Breast epithelium (tissue), 3 donors: ENCODE measurements around the gene MICAL2.

Experiments
- POLR2A ChIP-seq: fragments of 450-650 bp; IDR thresholded peaks from one replicate; pipeline ENCODE4 v1.6.1; 2016; ENCODE audit warnings: antibody characterized with exemption, mild to moderate bottlenecking, moderate library complexity
- POLR2AphosphoS5 ChIP-seq, 3 donors: sonication (generic); formaldehyde crosslinking; IDR thresholded peaks; one replicate each; pipeline ENCODE4 v1.6.1; 2017; ENCODE audit warnings: antibody characterized with exemption in 3 of 3
- TF ChIP-seq, protein P1 (sequence below), 3 donors: fragments of 450-650 bp; IDR thresholded peaks; one replicate each; pipeline ENCODE4 v1.5.1; 2016 to 2017; ENCODE audit warnings: antibody characterized with exemption in 3 of 3, mild to moderate bottlenecking in 3 of 3, moderate library complexity in 3 of 3

DNA sequence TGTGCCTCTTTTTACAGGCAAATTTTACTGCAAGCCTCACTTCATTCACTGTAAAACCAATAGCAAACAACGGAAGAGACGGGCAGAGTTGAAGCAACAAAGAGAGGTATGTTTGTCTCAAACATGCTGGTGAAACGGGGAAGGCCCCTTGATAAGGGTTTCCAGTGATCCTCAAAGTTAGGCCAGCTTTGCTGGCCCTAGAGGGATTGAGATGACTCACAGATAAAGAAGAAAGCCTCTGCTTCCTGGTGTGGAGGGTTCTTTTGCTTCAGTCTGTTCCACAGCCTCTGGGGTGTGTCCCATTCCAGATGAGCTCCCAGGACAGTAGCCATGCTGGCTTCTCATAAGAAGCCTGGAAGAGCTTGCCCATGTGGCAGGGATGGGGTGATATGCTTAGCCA lies 148.1 kb downstream of the MICAL2 start:
- TF ChIP-seq, protein P1, sequence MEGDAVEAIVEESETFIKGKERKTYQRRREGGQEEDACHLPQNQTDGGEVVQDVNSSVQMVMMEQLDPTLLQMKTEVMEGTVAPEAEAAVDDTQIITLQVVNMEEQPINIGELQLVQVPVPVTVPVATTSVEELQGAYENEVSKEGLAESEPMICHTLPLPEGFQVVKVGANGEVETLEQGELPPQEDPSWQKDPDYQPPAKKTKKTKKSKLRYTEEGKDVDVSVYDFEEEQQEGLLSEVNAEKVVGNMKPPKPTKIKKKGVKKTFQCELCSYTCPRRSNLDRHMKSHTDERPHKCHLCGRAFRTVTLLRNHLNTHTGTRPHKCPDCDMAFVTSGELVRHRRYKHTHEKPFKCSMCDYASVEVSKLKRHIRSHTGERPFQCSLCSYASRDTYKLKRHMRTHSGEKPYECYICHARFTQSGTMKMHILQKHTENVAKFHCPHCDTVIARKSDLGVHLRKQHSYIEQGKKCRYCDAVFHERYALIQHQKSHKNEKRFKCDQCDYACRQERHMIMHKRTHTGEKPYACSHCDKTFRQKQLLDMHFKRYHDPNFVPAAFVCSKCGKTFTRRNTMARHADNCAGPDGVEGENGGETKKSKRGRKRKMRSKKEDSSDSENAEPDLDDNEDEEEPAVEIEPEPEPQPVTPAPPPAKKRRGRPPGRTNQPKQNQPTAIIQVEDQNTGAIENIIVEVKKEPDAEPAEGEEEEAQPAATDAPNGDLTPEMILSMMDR (IDR thresholded peaks at IDR 0.05) = no peak
- TF ChIP-seq POLR2A (no peak), POLR2AphosphoS5 (IDR thresholded peaks at IDR 0.05) (no peak)
